Measurements from ENCODE around the gene PLIN4.

PLIN4 gene

GRCh38 chr19:4499855-4500254 lies 18.4 kb downstream of the PLIN4 start:
- no peak overlapping the region for H3K4me3 ChIP-seq (ENCODE audit: low read length)
- no peak overlapping the region for H3K9ac ChIP-seq (ENCODE audit: low read depth, low read length)
- no peaks in the 10 kb centered on the region for H3K9me3 ChIP-seq (ENCODE audit: insufficient read depth, low read depth, low read length)
- no peak overlapping the region for H3K27ac ChIP-seq (ENCODE audit: low read length)
- H3K4me1 ChIP-seq (ENCODE audit: insufficient read depth, low read length), result no peaks in the 10 kb centered on the region
- no peaks in the 10 kb centered on the region for H3K27me3 ChIP-seq (ENCODE audit: insufficient read depth, low read length)
- peaks cover 57% of the 10 kb centered on the region for H3K36me3 ChIP-seq (ENCODE audit: insufficient read depth, low read depth, low read length)

GRCh38 chr19:4499318-4499717 lies 19.0 kb downstream of the PLIN4 start:
- H3K27ac ChIP-seq (ENCODE audit: low read length), result no peak overlapping the region
- peaks cover 59% of the 10 kb centered on the region for H3K36me3 ChIP-seq (ENCODE audit: insufficient read depth, low read depth, low read length)
- H3K9me3 ChIP-seq (ENCODE audit: insufficient read depth, low read depth, low read length), result no peaks in the 10 kb centered on the region
- H3K9ac ChIP-seq (ENCODE audit: low read depth, low read length), result no peak overlapping the region
- H3K4me3 ChIP-seq (ENCODE audit: low read length), result no peak overlapping the region
- no peaks in the 10 kb centered on the region for H3K4me1 ChIP-seq (ENCODE audit: insufficient read depth, low read length)
- H3K27me3 ChIP-seq (ENCODE audit: insufficient read depth, low read length), result no peaks in the 10 kb centered on the region

- no peaks in the 10 kb centered on the region for H3K9me3 ChIP-seq (ENCODE audit: insufficient read depth, low read depth, low read length)
- no peaks in the 10 kb centered on the region for H3K4me1 ChIP-seq (ENCODE audit: insufficient read depth, low read length)
- H3K4me3 ChIP-seq (ENCODE audit: low read length), result no peak overlapping the region
- peaks cover 60% of the 10 kb centered on the region for H3K36me3 ChIP-seq (ENCODE audit: insufficient read depth, low read depth, low read length)
- H3K27ac ChIP-seq (ENCODE audit: low read length), result no peak overlapping the region
- no peak overlapping the region for H3K9ac ChIP-seq (ENCODE audit: low read depth, low read length)
- no peaks in the 10 kb centered on the region for H3K27me3 ChIP-seq (ENCODE audit: insufficient read depth, low read length)
Measured at GRCh38 chr19:4498694-4499093, 19.6 kb downstream of the PLIN4 start.

- Histone ChIP-seq H3K36me3 (ENCODE audit: insufficient read depth, low read depth, low read length) (peaks cover 66% of the 10 kb centered on the region), H3K4me3 (ENCODE audit: low read length) (no peak overlapping the region), H3K27me3 (ENCODE audit: insufficient read depth, low read length) (no peaks in the 10 kb centered on the region), H3K4me1 (ENCODE audit: insufficient read depth, low read length) (no peaks in the 10 kb centered on the region), H3K9ac (ENCODE audit: low read depth, low read length) (no peak overlapping the region), H3K27ac (ENCODE audit: low read length) (no peak overlapping the region), H3K9me3 (ENCODE audit: insufficient read depth, low read depth, low read length) (no peaks in the 10 kb centered on the region)
Measured at GRCh38 chr19:4497770-4498389, 20.4 kb downstream of the PLIN4 start.

- Histone ChIP-seq H3K9ac (ENCODE audit: low read depth, low read length) (no peak overlapping the region), H3K4me1 (ENCODE audit: insufficient read depth, low read length) (no peaks in the 10 kb centered on the region), H3K9me3 (ENCODE audit: insufficient read depth, low read depth, low read length) (no peaks in the 10 kb centered on the region), H3K27ac (ENCODE audit: low read length) (no peak overlapping the region), H3K4me3 (ENCODE audit: low read length) (no peak overlapping the region), H3K27me3 (ENCODE audit: insufficient read depth, low read length) (no peaks in the 10 kb centered on the region), H3K36me3 (ENCODE audit: insufficient read depth, low read depth, low read length) (peaks cover 66% of the 10 kb centered on the region)
Measured at GRCh38 chr19:4496304-4496703, 22.0 kb downstream of the PLIN4 start.

- Histone ChIP-seq H3K36me3 (ENCODE audit: insufficient read depth, low read depth, low read length) (peaks cover 66% of the 10 kb centered on the region), H3K9ac (ENCODE audit: low read depth, low read length) (no peak overlapping the region), H3K4me3 (ENCODE audit: low read length) (no peak overlapping the region), H3K27me3 (ENCODE audit: insufficient read depth, low read length) (no peaks in the 10 kb centered on the region), H3K4me1 (ENCODE audit: insufficient read depth, low read length) (no peaks in the 10 kb centered on the region), H3K9me3 (ENCODE audit: insufficient read depth, low read depth, low read length) (no peaks in the 10 kb centered on the region), H3K27ac (ENCODE audit: low read length) (no peak overlapping the region)
Measured at GRCh38 chr19:4495471-4495870, 22.8 kb downstream of the PLIN4 start.

GRCh38 chr19:4494691-4495064 lies 23.6 kb downstream of the PLIN4 start:
- Histone ChIP-seq H3K36me3 (ENCODE audit: insufficient read depth, low read depth, low read length) (peaks cover 73% of the 10 kb centered on the region), H3K4me1 (ENCODE audit: insufficient read depth, low read length) (no peaks in the 10 kb centered on the region)

GRCh38 chr19:4493929-4494690 lies 24.2 kb downstream of the PLIN4 start:
- Histone ChIP-seq H3K36me3 (ENCODE audit: insufficient read depth, low read depth, low read length) (peaks cover 79% of the 10 kb centered on the region), H3K4me1 (ENCODE audit: insufficient read depth, low read length) (no peaks in the 10 kb centered on the region), H3K27me3 (ENCODE audit: insufficient read depth, low read length) (no peaks in the 10 kb centered on the region), H3K27ac (ENCODE audit: low read length) (no peak overlapping the region), H3K9ac (ENCODE audit: low read depth, low read length) (no peak overlapping the region), H3K9me3 (ENCODE audit: insufficient read depth, low read depth, low read length) (no peaks in the 10 kb centered on the region), H3K4me3 (ENCODE audit: low read length) (no peak overlapping the region)

More at GRCh38 chr19:4494691-4495064, 23.6 kb downstream of the PLIN4 start:
- Histone ChIP-seq H3K4me3 (ENCODE audit: low read length) (no peak overlapping the region), H3K27me3 (ENCODE audit: insufficient read depth, low read length) (no peaks in the 10 kb centered on the region), H3K9ac (ENCODE audit: low read depth, low read length) (no peak overlapping the region), H3K9me3 (ENCODE audit: insufficient read depth, low read depth, low read length) (no peaks in the 10 kb centered on the region), H3K27ac (ENCODE audit: low read length) (no peak overlapping the region)

- no peak overlapping the region for H3K4me3 ChIP-seq (ENCODE audit: low read length)
- no peak overlapping the region for H3K9ac ChIP-seq (ENCODE audit: low read depth, low read length)
- no peak overlapping the region for H3K27ac ChIP-seq (ENCODE audit: low read length)
- no peaks in the 10 kb centered on the region for H3K9me3 ChIP-seq (ENCODE audit: insufficient read depth, low read depth, low read length)
- H3K27me3 ChIP-seq (ENCODE audit: insufficient read depth, low read length), result no peaks in the 10 kb centered on the region
- peaks cover 81% of the 10 kb centered on the region for H3K36me3 ChIP-seq (ENCODE audit: insufficient read depth, low read depth, low read length)
- H3K4me1 ChIP-seq (ENCODE audit: insufficient read depth, low read length), result no peaks in the 10 kb centered on the region
Measured at GRCh38 chr19:4493104-4493928, 25.0 kb downstream of the PLIN4 start.

- H3K36me3 ChIP-seq (ENCODE audit: insufficient read depth, low read depth, low read length), result peaks cover 74% of the 10 kb centered on the region
- no peak overlapping the region for H3K9ac ChIP-seq (ENCODE audit: low read depth, low read length)
- no peak overlapping the region for H3K4me3 ChIP-seq (ENCODE audit: low read length)
Measured at GRCh38 chr19:4492337-4493103, 25.8 kb downstream of the PLIN4 start.

GRCh38 chr19:4491446-4491845 lies 26.8 kb downstream of the PLIN4 start:
- Histone ChIP-seq H3K36me3 (ENCODE audit: insufficient read depth, low read depth, low read length) (peaks cover 68% of the 10 kb centered on the region), H3K27me3 (ENCODE audit: insufficient read depth, low read length) (no peaks in the 10 kb centered on the region), H3K4me3 (ENCODE audit: low read length) (no peak overlapping the region), H3K9ac (ENCODE audit: low read depth, low read length) (no peak overlapping the region), H3K4me1 (ENCODE audit: insufficient read depth, low read length) (no peaks in the 10 kb centered on the region), H3K9me3 (ENCODE audit: insufficient read depth, low read depth, low read length) (no peaks in the 10 kb centered on the region), H3K27ac (ENCODE audit: low read length) (no peak overlapping the region)

More at GRCh38 chr19:4492337-4493103, 25.8 kb downstream of the PLIN4 start:
- H3K27me3 ChIP-seq (ENCODE audit: insufficient read depth, low read length), result no peaks in the 10 kb centered on the region
- no peaks in the 10 kb centered on the region for H3K9me3 ChIP-seq (ENCODE audit: insufficient read depth, low read depth, low read length)
- no peak overlapping the region for H3K27ac ChIP-seq (ENCODE audit: low read length)
- H3K4me1 ChIP-seq (ENCODE audit: insufficient read depth, low read length), result no peaks in the 10 kb centered on the region
